ENCODE data around the gene HLF. TPM values are rescaled to one million over a fixed set of nuclear protein-coding genes. Genes with fewer than 3 reads are reported as not detected.

The HLF gene
- total RNA-seq, 8 experiments from 2014 or later = 0.31 to 2.6 (median 0.77) TPM

DNA sequence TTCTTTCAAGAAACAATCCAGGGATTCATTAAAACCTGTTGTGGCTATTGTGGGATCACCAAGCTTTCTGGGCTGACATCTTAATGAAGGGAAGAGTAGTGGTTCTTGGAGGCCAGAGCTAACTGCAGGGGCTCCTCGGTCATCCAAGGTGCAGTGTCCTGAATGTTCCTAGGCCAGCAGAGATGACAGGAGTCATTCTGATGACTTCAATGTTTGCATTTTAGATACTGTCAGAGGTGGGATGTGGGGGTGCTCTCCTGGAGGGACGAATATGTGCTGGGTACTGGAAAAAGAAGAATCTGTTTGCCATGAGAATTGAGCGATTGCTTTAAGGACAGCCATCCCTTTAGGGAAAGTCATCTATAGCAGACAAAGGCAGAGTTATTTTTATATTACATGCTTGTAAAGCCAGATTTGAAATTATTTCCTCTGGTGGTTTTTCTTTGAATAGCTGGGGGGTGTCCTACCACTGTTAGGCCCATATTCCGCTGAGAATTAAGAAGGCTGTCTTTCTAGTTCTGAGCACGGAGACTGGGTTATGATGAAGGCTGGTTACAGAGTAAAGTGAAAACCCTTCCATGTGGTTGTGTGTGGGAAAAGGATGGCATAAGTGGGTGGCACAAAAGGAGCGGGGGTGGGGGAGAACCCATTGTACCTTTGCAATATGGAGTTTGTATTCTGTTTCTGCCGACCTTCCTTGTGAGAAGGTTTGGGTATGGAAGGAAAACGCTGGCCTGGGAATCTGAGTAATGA, 7.4 kb downstream of the HLF start:
- in situ Hi-C loops (cut with MboI; ENCODE audit: low pct_unique_long_range_greater_than_20kb in 2 of 9, low sequenced_read_pairs in 9 of 9, unreplicated experiment in 9 of 9) = no loop called here
- ATAC-seq (replicated peaks in 6 of 8) = no peak
- Histone ChIP-seq H3K4me1 (replicated peaks in 1 of 2) (peaks cover 0 to 7% of the 10 kb centered on the region in 2 donors), H3K27ac (no peak overlapping the region), H3K4me3 (no peak overlapping the region)
- 60 to 100% (median 95%) methylated on average over 1 to 5 of the region's 8 CpGs for WGBS, 10 experiments

DNA sequence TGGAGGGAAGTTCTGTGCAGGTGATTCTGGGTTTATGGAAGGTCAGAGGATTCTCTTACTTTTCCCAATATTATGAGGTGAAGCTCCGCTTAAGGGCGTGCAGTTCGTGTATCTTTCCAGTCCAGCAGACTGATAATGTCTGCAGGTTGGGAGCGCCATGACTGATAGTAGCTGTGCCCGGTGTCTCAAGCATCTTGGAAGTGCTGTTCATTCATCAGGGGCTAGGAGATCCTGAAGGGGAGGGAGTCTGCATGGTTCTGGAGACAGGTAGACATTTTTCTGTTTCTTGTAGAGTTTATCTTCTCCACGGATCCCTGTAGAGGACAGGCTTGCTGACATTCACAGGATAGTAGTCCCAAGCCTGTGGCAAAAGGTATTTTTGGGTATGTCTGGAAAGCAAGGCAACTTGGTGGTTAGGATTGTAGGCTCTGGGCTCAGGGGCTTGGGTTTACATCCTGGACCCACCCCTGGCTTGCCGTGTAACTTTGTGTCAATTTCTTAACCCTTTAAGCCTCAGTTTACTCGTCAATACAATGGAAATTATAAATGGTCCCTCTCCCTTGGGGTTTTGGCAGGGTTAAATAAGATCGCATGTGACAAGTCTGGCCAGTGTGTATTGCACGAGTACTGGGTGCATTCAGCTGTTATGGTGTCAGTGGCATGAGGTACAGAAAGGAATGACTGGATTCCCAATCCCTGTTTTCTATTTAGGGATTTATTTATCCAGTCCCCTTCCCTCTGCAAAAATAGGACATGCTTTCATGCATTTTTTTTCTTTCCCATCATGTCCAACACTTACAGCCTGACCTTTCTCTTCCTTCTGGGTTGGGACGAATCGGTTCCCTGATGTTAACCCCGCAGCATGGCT, 8.2 kb downstream of the HLF start:
- 20 to 100% (median 78%) methylated on average over 1 to 13 of the region's 13 CpGs for whole genome bisulfite sequencing, 10 experiments
- Histone ChIP-seq H3K27ac (no peak overlapping the region), H3K4me1 (replicated peaks in 1 of 2) (peaks cover 0 to 7% of the 10 kb centered on the region in 2 donors), H3K4me3 (no peak overlapping the region)
- ATAC-seq (replicated peaks in 6 of 8) = no peak
- in situ Hi-C loops (cut with MboI; ENCODE audit: low pct_unique_long_range_greater_than_20kb in 2 of 9, low sequenced_read_pairs in 9 of 9, unreplicated experiment in 9 of 9) = no loop called here

DNA sequence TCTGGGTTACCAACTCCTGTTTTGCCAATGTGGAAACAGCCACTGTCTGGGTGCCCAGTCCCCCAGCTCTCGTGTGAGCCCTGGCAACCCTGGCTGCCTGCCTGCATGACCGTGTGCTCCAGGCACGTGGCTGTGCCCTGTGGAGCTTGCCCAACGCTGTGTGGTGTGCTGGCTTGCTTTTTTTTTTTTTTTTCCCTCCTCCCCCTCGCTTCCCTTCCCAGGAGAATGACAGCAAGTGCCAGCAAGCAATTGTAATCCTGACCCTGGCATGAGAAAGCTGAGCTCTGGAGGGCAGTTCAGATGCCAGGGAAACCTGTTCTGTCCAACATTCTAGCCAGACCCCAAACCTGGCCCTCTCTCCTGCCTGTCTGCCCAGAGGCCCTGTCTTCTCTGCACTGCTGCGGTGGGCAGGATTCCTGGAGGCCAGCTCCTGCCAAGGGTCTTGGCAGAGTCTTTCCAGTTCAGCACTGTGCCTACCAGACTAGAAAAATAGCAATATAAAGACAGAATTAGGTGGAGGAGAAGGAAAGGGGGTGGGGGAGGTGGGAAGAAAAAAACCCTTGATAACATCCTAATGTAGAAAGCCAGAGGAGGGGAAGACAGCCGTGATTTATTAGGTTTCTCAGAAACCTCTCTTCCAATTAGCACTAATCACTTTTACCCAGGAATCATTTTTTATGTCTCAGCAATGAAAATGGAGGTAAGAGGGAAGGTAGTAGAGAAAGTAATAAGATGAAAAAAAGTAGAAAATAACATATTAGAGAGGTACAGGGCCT, 9.0 kb downstream of the HLF start:
- ATAC-seq (replicated peaks in 6 of 8) = peak in 4 of 8 experiments; percentile 21 to 93 (median 46)
- Histone ChIP-seq H3K27ac (no peak overlapping the region), H3K4me1 (replicated peaks in 1 of 2) (peaks cover 0 to 7% of the 10 kb centered on the region in 2 donors), H3K4me3 (no peak overlapping the region)
- in situ Hi-C loops (cut with MboI; ENCODE audit: low pct_unique_long_range_greater_than_20kb in 2 of 9, low sequenced_read_pairs in 9 of 9, unreplicated experiment in 9 of 9) = no loop called here
- WGBS, 10 experiments = 11 to 92% (median 60%) methylated on average over 1 to 6 of the region's 7 CpGs; no CpG with 5 or more reads in 3 of the 10 experiments

DNA sequence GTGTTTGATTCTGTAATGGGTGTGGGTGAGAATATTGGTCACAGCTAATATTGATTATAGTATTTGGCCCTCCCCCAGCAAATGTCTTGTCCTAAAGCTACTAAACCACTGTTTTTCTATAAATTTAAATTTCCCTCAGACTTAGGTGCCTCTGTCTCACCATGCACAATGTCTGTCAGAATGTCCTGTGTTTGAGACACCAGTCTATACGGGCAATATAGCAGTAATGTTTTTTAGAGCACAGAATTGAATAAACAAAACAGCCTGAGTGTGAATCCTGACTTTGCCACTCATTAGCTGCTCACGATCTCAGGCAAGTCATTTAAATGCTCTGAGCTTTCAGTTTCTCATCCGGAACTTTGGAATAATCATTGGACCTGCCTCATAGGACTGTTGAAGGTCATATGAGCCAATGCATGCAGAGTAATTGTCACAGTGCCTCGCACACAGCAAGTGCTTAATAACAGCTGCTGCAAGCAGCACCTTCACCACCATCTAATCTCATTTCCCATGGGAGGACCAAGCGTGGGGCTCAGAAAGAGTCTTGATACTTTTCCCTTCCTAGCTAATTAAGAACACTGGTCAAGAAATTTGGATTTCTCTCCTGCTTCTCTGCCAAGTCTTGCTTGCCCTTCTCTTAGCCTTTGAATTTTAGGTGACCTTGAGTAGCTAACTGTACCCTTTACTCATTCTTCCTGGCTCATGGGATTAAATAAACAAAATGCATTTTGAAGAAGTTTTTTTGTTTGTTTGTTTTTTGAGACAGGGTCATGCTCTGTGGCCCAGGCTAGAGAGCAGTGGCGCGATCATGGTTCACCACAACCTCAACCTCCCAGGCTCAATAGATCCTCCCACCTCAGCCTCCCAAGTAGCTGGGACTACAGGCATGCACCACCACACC, 9.8 kb downstream of the HLF start:
- no peak overlapping the region for H3K4me3 ChIP-seq
- H3K27ac ChIP-seq = no peak overlapping the region
- WGBS, 10 experiments = 31 to 100% (median 88%) methylated on average over 2 to 7 of the region's 7 CpGs; no CpG with 5 or more reads in 2 of the 10 experiments
- in situ Hi-C loops (cut with MboI; ENCODE audit: low pct_unique_long_range_greater_than_20kb in 2 of 9, low sequenced_read_pairs in 9 of 9, unreplicated experiment in 9 of 9) = loop anchor here in 1 of 9 experiments (25.0 kb wide), 1 partner anchor 287 kb away; no protein-coding TSS in a partner anchor
- ATAC-seq (replicated peaks in 6 of 8) = peak in 1 of 8 experiments; percentile 23
- peaks cover 0 to 7% of the 10 kb centered on the region in 2 donors for H3K4me1 ChIP-seq (replicated peaks in 1 of 2)

DNA sequence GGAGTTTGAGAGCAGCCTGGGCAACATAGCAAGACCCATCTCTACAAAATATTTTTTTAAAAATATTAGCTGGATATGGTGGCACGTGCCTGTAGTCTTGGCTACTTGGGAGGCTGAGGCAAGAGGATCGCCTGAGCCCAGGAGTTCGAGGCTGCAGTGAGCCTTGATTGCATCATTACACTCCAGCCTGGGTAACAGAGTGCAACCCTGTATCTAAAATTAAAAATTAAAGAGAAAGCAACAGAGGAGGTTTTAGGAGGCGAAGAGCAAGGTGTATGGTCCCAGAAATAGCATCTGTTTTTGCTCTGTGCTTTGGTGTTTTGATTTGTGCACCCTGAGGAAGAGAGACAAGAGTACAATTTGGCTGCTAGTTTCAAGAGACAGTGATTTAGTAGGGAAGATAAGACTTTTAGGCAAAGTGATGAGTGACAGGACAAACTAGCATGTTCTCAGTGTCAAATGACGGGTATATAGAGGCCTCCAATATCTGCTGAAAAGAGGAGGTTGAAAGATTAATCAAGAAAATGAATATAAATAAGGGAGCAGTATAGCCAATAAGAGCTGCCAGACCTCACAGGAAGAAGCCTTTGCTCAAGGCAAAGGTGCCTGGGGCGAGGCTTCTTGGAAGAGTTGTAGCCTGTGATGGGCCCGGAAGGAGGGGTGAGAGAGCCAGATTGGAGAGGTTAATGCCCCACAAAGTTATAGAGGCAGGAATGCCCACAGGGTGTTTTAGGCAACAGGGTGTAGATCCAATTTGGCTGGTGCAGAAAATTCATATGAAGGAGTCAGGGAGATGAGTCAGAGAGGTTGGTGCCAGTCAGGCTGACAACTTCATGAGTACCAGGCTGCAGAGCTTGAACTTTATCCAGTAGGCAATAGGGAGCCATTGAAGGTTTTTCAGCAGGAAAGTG, 11.4 kb downstream of the HLF start:
- in situ Hi-C loops (cut with MboI; ENCODE audit: low pct_unique_long_range_greater_than_20kb in 2 of 9, low sequenced_read_pairs in 9 of 9, unreplicated experiment in 9 of 9) = loop anchor here in 1 of 9 experiments (25.0 kb wide), 1 partner anchor 289 kb away; no protein-coding TSS in a partner anchor
- H3K4me3 ChIP-seq = no peak overlapping the region
- H3K27ac ChIP-seq = no peak overlapping the region
- 35 to 86% (median 81%) methylated on average over 1 to 7 of the region's 7 CpGs; no CpG with 5 or more reads in 1 of the 10 experiments for WGBS, 10 experiments
- peak in 2 of 8 experiments; percentile 27 to 60 for ATAC-seq (replicated peaks in 6 of 8)
- peaks cover 0 to 7% of the 10 kb centered on the region in 2 donors for H3K4me1 ChIP-seq (replicated peaks in 1 of 2)

DNA sequence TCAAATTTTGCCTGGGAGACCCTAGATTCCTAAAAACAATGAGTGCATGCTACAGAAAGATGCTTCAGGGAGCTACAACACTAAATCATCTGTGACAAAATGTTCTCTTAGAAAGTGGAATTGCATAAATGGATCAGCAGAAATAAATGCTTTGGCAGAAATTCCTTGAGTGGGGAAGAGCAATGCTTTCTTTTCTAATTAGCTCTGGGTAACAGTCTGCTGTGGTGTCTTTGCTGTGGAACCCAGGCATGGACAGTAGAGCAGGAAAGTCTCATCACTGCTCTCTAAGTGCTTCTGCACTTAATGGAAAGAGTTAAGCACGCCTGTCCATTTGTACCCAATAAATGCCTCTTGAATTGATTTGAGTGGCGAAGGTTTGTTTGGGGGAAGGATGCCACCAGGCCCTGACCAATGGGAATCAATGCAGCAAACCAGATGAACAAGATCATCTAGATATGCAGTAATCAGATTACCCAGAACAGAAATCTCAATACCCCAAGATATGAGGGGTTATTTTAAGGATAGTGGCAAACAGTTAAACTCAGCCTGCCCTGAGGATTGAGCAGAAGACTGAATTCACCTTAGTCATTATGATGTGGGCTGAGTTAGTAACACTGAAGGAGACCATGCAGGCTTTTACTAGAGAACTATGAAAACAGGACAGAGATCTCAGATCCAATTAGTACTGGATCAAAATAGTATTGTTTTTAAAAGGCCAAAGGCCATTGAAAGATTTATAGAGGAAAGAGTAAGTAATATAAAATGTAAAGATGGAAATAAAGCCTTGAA, 13.6 kb downstream of the HLF start:
- H3K27ac ChIP-seq = no peak overlapping the region
- no peak for ATAC-seq (replicated peaks in 6 of 8)
- 17 to 100% (median 71%) methylated on average over 1 to 2 of the region's 2 CpGs; no CpG with 5 or more reads in 3 of the 10 experiments for WGBS, 10 experiments
- in situ Hi-C loops (cut with MboI; ENCODE audit: low pct_unique_long_range_greater_than_20kb in 2 of 9, low sequenced_read_pairs in 9 of 9, unreplicated experiment in 9 of 9) = loop anchor here in 1 of 9 experiments (25.0 kb wide), 1 partner anchor 291 kb away; no protein-coding TSS in a partner anchor
- H3K4me3 ChIP-seq = no peak overlapping the region
- peaks cover 0 to 7% of the 10 kb centered on the region in 2 donors for H3K4me1 ChIP-seq (replicated peaks in 1 of 2)

DNA sequence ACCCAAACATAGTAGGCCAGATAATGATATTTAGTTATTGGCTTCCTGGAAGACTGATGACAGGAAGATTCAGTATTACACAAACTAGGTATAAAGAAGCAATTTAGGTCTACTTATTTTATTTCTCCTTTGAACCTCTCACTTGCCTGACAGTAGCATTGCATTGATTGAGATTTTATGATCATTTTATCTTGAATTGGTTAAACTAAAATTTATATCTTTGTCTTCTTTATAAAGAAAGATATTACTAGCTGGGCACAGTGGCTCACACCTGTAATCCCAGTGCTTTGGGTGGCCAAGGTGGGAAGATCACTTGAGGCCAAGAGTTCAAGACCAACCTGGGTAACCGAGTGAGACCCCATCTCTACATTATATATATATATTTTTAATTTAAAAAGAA, 14.4 kb downstream of the HLF start:
- Histone ChIP-seq H3K4me3 (no peak overlapping the region), H3K4me1 (replicated peaks in 1 of 2) (no peaks in the 10 kb centered on the region), H3K27ac (no peak overlapping the region)
- in situ Hi-C loops (cut with MboI; ENCODE audit: low pct_unique_long_range_greater_than_20kb in 2 of 9, low sequenced_read_pairs in 9 of 9, unreplicated experiment in 9 of 9) = loop anchor here in 1 of 9 experiments (25.0 kb wide), 1 partner anchor 292 kb away; no protein-coding TSS in a partner anchor
- no peak for ATAC-seq (replicated peaks in 6 of 8)
- 18 to 100% (median 87%) methylated on average over 1 of the region's 1 CpG; no CpG with 5 or more reads in 4 of the 10 experiments for WGBS, 10 experiments

DNA sequence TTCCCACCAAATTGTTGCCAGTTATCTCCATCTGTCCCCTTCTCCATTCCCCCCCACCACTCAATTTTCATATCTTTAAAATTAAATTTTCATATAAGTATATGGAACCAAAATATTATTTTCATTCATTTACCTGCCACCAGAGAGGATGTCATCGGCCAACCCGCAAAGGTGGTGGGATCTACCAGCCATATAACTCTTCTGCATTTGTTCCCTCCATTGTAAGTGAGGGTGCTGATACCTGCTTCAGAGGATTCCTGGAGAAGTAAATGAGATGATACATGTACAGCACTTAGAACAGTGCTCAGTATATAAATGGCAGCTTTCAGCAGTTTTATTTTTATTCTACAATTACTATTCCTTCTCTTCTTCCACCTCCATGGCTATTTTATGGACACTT, 15.0 kb downstream of the HLF start:
- Histone ChIP-seq H3K4me3 (no peak overlapping the region), H3K27ac (no peak overlapping the region), H3K4me1 (replicated peaks in 1 of 2) (no peaks in the 10 kb centered on the region)
- WGBS, 10 experiments = 50 to 100% (median 100%) methylated on average over 2 of the region's 2 CpGs; no CpG with 5 or more reads in 3 of the 10 experiments
- in situ Hi-C loops (cut with MboI; ENCODE audit: low pct_unique_long_range_greater_than_20kb in 2 of 9, low sequenced_read_pairs in 9 of 9, unreplicated experiment in 9 of 9) = loop anchor here in 1 of 9 experiments (25.0 kb wide), 1 partner anchor 292 kb away; no protein-coding TSS in a partner anchor
- ATAC-seq (replicated peaks in 6 of 8) = no peak

DNA sequence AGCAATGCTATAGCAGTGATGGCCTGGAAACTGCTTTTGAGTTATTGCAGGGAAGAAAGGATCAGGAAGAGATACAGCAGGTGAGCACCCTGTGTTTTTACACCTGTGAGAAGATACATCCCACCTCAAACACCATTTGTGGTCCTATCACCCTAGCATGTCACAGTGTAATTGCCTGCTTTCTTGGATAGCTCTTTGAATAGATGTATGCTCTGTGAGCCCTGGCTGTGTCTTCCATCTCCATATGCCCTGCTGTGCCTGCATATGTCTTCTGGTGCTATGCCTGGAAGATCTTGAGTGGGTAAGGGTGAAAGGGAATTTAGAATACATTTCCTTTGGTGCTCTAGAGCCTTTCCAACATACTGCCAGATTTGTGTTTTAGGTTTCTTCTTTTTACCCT, 15.5 kb downstream of the HLF start:
- ATAC-seq (replicated peaks in 6 of 8) = no peak
- in situ Hi-C loops (cut with MboI; ENCODE audit: low pct_unique_long_range_greater_than_20kb in 2 of 9, low sequenced_read_pairs in 9 of 9, unreplicated experiment in 9 of 9) = loop anchor here in 1 of 9 experiments (25.0 kb wide), 1 partner anchor 293 kb away; no protein-coding TSS in a partner anchor
- no peak overlapping the region for H3K4me3 ChIP-seq
- H3K4me1 ChIP-seq (replicated peaks in 1 of 2) = no peaks in the 10 kb centered on the region
- H3K27ac ChIP-seq = no peak overlapping the region

DNA sequence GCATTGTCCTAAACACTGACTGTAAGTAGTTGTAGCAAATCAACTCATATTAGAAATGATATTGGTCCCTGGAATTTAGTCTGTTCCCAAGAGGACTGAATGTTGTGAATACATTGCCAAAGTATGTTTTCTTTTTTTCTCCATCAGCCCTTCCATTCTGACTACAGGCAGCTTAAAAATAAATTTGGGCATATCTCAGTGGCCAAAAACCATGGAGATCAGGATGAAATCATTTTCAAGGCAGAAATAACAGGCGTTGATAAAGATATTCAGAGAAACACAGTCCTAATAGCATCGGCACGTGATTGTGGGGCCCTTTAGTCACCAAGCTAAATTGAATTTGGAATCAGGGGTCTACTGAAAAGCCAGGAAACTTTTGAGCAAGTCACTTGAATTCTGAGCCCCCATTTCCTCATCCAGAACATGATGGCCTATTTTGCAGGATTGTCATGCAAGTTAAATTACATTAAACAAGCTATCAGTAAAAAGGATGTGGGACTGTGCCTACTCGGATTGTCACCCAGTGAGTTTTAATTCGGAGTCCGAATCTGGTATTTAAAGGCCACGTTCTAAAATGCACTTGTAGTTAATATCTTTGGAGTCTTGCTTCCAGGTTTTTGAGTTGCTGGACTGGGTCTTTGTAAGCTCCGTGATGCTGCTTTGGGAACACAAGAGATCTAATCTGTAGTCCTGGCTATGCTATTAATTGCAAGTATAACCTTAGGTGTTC, 17.1 kb downstream of the HLF start:
- H3K27ac ChIP-seq = no peak overlapping the region
- H3K4me3 ChIP-seq = no peak overlapping the region
- in situ Hi-C loops (cut with MboI; ENCODE audit: low pct_unique_long_range_greater_than_20kb in 2 of 9, low sequenced_read_pairs in 9 of 9, unreplicated experiment in 9 of 9) = loop anchor here in 1 of 9 experiments (25.0 kb wide), 1 partner anchor 295 kb away; no protein-coding TSS in a partner anchor
- WGBS, 10 experiments = 17 to 94% (median 60%) methylated on average over 1 to 8 of the region's 8 CpGs; no CpG with 5 or more reads in 1 of the 10 experiments
- no peak for ATAC-seq (replicated peaks in 6 of 8)
- no peaks in the 10 kb centered on the region for H3K4me1 ChIP-seq (replicated peaks in 1 of 2)

Data from motor neuron (in vitro differentiated cells).